Spleen (tissue), 7 donors: Measurements from ENCODE around the gene TBC1D25.

Experiments used
- CTCF ChIP-seq, 11 experiments: fragments of 200-600 bp in 7 of 11; fragments of 450-650 bp in 4 of 11; sonication (generic) in 4 of 11; IDR thresholded peaks in 8 of 11; conservative IDR thresholded peaks in 3 of 11; 1 replicate in 7 of 11; 2 replicates in 4 of 11; pipeline versions ENCODE4 v1.4.0 to v1.8.0; 2016 to 2021; ENCODE audit warnings: antibody characterized with exemption in 11 of 11, inconsistent platforms in 4 of 11, mild to moderate bottlenecking in 1 of 11
- POLR2A ChIP-seq, 3 donors: fragments of 450-650 bp; IDR thresholded peaks; one replicate each; pipeline ENCODE4 v1.5.1; 2017; ENCODE audit warnings: antibody characterized with exemption in 3 of 3, mild to moderate bottlenecking in 1 of 3
- POLR2AphosphoS5 ChIP-seq, 3 donors: sonication (generic); formaldehyde crosslinking; IDR thresholded peaks; one replicate each; pipeline ENCODE4 v1.5.1; 2017; ENCODE audit warnings: antibody characterized with exemption in 3 of 3
- donor health status: DM: no; HTN: no; CAD: no; lungs with moderate emphysema.
- donor health status: DM: no; HTN: no; CAD: no.
- donor health status: DM: no; HTN: no; CAD: no.

- TF ChIP-seq CTCF (IDR thresholded peaks at IDR 0.05 in 8 of 11, conservative IDR thresholded peaks at IDR 0.05 in 3 of 11), result no peak
- no peak for TF ChIP-seq POLR2A (IDR thresholded peaks at IDR 0.05)
- TF ChIP-seq POLR2AphosphoS5 (IDR thresholded peaks at IDR 0.05), result no peak
Measured at GRCh38 chrX:48489892-48490291, 49.6 kb upstream of the TBC1D25 start.
